ACHN (cell line): ENCODE measurements around the gene ASTN2.

Experiments
- DNase-seq: peaks from one replicate; pipeline ENCODE4 v3.0.0-alpha.2; 2015
- in situ Hi-C: cut with HindIII; loops from 2 replicates; pipeline ENCODE4 v1.10.0; 2017; ENCODE audit warnings: low sequenced_read_pairs, low pct_ligation_motif_present, low pct_unique_long_range_greater_than_20kb

ASTN2 gene

DNA sequence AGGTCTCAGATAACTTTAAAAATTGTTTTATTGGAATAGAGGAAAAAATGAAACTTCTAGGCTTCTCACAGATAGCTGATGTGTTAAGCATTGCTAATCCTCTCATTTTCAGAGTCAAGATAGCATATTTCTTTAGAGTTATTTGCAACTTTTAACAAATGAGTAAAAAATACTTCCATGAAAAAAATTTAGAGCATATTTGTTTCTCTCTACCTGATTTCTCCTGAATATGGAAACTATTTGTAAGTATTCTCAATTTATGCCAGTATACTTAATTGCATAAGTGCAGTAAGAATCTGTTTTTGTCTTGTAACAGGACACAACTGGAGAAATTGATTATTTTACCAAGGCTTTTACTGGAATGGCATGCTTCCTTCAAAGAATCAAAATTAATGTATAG, 731.3 kb downstream of the ASTN2 start:
- in situ Hi-C loops = no loop called here
- DNase-seq = no peak

DNA sequence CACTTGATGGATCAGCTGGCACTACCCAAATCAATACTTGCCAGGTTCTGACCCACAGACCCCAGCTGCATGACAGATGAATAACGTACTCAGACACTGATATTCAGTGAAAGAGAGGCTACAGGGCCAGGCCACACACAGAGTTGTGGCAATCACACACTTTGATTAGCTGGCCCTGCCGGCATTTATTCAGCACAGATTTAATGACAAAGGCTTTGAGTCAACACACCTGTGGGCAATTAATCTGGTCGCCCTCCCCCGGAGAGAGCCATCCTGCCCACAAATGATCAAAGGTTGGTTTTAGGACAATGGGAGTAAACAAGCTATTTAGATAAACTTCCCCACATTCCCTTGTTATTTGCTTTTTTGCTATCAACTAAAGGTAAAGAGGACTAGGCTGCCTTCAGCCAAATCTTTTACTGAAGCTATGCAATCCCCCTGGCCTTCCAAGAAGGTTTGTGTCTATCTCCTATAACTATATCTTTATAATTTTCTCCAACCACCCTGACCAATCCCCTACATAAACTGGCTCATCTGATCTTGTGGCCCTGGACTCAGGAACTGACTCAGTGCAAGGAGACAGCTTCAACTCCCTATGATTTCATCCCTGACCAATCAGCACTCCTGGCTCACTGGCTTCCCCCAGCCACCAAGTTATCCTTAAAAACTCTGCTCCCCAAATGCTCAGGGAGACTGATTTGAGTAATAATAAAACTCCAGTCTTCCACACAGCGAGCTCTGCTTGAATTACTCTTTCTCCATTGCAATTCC, 740.5 kb downstream of the ASTN2 start:
- DNase-seq = no peak
- in situ Hi-C loops = no loop called here

DNA sequence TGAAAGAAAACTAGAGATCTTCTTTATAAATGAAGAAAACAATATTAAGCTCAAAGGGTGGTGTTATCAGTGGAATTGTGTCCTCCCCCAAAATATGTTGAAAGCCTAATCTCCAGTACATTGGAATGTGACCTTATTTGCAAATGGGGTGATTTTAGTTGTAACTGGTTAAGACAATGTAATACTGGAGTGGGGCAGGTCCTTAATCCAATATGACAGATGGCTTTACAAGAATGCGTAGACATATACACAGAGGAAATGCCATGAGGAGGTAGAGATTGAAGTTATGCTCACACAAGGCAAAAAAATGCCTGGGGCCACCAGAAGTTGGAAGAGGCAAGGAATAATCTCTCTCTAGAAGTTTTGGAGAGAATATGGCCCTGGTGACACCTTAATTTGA, 741.5 kb downstream of the ASTN2 start:
- DNase-seq = no peak
- in situ Hi-C loops = no loop called here

DNA sequence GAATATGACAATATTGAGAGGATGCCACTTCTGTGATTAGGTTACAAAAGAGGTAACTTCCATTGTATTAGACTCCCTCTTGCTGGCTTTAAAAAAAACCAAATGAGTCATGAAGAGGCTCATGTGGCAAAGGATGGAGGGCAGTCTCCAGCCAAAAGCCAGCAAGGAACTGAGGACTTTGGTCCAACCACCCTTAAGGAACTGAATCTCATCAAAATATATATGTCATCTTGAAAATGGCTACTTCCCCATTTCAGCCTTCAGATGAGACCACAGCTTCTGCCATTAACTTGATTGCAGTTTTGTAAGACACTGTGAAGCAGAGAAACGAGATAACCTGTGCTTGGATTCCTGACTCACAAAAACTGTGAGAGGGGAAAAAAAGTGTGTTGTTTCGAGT, 743.3 kb downstream of the ASTN2 start:
- no peak for DNase-seq
- in situ Hi-C loops = no loop called here

DNA sequence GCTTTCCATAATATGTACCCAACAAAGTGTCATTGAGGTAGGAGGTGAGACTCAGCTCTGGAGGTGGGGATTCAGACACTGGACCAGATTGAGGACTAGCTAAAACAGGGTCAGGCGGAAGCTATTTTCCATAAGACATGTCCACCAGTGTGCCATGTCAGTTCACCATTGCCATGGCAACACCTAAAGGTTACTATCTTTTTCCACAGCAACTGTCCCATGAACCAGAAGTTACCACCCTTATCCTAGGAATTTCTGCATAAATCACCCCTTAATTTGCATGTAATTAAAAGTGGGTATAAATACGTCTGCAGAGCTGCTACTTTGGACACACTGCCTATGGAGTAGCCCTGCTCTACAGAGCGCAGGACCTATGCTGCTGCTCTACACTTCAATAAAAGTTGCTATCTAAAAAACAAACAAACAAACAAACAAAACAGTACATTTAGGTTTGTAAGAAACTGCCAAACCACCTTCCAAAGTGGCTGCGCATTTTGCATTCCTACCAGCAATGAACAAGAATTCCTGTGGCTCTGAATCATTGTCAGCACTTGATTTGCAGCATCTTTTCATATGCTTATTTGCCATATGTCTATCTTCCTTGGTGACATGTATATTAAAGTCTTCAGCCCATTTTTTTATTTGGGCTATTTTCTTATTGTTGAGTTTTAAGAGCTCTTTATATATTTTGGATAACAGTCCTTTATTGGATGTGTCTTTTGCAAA, 745.7 kb downstream of the ASTN2 start:
- no peak for DNase-seq
- in situ Hi-C loops = no loop called here

DNA sequence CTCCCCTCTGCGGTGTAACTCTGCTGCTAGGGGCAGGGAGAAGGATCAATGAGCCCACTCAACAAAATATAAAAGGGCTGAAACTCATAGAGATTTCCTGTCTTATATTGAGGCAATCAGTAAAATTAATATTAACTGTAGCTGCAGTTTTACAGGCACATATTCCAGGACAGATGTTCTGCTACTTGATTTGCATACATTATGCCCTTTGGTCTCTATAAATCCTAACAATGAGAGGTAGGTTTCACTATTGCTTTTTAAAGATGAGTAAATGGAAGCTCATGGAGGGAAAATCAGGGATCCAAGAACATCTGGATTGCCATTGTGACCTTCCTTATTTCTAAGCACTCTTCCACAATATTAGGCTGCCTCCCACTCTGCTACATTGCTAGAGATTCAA, 751.3 kb downstream of the ASTN2 start:
- DNase-seq = no peak
- in situ Hi-C loops = no loop called here

DNA sequence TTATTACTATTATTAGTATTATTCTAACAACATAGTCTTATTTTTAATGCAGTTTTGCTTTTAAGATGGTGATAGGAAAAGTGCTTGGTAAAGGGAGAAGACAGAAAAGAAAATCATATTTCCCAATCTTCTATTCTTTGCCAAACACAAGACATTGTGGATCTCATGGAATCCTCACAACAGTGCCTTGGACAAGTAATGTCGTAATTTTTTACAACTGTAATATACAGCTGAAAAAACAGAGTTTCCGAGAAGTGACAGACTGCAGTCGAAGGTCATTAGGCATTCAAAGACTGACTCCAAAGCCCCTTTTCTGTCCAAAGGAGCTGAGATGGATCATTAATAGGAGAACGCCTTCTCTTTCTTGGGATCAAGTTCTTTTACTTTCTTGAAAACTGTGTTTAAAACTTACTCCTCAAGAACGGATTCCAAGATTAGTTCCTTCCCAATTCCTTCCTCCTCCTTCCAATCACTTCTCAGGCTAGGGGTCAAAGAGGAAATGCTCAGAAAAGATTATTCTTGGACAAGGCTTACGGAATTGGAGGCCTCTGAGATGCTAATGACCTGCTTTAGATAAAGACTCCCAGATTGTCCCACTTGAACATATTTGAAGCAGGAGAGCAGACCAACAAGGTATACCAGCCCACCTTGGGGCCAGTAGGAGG, 752.1 kb downstream of the ASTN2 start:
- DNase-seq = no peak
- in situ Hi-C loops = no loop called here

DNA sequence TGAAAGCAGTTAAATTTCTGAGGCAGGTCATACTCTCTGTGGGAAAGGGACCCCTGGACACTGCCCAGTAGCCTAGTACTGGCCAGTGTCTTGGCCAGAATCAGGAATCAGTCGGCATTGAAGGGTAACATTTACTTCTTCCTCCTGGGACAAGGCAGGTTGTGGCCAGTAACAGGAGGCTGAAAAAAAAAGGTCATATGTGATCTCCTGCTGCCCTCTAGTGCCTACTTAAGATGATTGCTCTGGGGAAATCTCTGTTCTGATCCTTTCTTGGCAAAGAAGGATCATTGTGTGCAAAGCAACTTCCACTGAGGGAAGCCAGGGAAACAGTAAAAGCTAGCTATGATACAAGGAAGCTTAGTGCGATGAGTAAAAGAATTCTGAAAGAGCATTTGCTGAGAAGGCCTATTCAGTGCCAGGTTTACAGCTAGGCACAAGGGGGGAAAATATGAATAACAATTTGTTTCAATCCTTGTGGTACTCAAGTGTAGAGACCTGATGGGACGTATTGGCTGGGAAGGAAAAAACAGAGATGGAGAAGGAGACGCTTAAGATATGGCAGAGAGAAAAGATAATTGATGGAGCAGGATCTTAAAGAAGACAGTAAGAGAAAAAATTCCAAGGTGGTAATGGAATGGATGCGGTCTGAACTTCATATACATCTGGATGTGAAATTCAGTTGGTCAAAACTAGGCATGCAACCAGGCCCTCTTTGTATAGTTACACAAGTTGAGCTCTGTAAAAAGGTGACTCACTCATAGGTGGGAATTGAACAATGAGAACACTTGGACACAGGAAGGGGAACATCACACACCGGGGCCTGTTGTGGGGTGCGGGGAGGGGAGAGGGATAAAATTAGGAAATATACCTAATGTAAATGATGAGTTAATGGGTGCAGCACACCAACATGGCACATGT, 753.6 kb downstream of the ASTN2 start:
- in situ Hi-C loops = no loop called here
- DNase-seq = peak; percentile 70

DNA sequence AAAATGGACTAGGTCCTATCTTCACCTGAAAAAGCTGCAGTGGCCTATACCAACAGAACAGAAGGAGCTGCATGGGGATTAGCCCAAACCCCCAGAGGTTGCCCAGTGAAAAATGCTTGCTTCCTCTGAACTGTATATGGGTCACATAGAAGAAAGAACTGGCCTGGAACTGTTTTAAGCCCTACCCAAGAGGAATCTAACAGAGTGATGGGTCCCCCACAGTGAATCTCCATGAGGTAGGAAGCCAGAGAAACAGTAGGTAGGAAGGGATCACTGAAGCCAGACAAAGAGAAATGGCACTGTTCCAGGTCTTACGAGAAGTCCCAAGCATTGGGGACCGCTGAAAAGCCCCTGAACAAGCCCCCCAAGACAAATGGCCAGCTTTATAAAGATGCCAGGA, 756.6 kb downstream of the ASTN2 start:
- in situ Hi-C loops = no loop called here
- DNase-seq = no peak

DNA sequence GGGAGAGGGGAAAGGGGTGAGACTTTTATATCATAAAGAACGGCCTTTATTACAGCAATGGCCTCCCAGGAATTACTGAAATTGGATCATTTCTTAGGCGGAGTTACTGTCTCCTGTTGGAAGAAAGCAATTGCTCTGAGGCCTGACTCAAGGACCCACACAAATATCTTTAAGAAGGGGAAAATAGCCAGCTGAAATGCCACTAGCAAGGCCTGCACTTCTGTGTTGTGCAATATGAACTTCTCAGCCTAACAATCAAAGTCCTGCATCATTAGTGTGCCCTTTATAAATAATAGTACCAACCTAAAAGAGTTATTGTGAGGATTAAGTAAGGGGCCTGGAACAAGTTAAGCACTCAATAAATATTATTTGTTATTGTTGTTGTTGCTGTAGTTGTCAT, 757.9 kb downstream of the ASTN2 start:
- DNase-seq = no peak
- in situ Hi-C loops = no loop called here

DNA sequence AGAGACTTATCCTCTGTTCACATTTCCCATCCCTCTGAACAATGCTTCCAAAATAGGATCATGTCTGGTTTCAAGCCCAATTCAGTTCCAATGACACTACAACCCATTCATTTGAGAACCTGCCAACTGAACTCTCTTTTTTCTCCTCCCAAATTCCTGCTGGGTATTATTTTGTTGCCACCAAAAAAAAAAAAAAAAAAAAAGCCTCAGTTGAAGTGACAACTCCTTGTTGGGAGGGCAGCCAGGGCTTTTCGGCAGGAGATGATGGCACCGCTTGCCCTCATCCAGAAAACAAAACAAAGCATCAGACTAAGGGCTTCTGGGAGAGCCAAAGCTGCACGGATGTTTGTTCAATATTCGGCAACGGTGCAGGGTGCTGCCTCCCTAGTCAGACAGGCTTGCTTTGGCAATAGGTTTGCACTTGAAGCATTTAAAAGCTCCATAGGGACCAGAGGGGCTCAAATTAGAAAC, 758.3 kb downstream of the ASTN2 start:
- in situ Hi-C loops = no loop called here
- DNase-seq = no peak

DNA sequence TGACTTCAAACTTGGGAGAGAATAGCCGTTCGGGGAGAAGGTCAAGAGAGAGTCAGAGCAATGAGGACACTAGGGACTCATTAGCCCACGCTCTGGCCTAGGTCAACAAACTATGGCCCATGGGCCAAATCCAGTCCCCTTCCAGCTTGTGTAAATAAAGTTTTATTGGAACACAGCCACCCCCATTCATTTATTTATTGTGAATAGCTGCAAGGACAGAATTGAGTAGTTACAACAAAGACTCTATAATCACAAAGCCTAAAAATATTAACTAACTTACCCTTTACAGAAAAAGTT, 760.9 kb downstream of the ASTN2 start:
- in situ Hi-C loops = no loop called here
- no peak for DNase-seq

DNA sequence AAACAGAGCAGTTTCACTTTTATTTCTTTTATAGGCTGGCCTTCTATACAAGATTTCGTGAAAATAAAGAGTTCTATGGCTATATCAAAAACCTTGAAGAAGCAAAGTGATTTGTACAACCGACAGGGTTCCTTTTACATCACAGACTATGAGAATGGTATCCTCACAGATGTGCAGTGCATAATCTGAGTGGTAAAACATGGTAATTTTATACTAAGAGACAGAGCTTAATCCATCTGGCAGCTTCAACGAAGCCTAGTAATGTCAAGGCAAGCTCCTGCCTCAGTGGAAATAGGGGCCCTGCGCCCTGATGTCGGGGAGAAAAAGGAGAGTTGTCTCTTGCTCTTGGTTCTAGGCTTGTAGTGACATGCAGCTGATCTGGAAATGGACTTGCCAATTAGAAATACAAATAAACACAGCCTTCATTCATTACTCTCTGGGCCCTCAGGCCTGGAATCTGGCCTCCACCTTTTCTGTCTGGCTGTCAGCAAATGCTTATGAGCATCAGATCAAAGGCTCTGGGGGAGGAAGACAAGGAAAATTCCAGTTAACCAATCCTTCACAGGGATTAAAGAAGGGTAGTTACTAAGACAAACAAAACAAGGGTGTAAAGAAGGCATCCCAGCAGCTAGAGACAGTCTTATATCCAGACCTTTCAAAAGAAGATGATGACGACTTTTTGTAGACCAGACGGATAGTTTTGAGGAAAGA, 761.4 kb downstream of the ASTN2 start:
- no peak for DNase-seq
- in situ Hi-C loops = no loop called here

DNA sequence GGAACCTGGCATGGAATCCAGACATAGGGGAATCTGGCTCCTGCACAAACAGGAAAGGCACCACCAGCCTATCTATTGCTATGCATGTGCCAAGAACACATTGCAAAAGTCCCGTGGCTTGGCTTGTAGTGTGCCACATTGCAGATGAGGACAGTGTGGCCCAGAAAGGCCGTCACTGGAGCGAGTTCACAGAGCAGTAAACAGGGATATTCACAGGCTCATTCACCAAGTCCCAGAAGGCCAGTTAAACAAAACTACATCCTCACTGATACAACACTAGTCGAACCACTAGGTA, 767.4 kb downstream of the ASTN2 start:
- no peak for DNase-seq
- in situ Hi-C loops = no loop called here

DNA sequence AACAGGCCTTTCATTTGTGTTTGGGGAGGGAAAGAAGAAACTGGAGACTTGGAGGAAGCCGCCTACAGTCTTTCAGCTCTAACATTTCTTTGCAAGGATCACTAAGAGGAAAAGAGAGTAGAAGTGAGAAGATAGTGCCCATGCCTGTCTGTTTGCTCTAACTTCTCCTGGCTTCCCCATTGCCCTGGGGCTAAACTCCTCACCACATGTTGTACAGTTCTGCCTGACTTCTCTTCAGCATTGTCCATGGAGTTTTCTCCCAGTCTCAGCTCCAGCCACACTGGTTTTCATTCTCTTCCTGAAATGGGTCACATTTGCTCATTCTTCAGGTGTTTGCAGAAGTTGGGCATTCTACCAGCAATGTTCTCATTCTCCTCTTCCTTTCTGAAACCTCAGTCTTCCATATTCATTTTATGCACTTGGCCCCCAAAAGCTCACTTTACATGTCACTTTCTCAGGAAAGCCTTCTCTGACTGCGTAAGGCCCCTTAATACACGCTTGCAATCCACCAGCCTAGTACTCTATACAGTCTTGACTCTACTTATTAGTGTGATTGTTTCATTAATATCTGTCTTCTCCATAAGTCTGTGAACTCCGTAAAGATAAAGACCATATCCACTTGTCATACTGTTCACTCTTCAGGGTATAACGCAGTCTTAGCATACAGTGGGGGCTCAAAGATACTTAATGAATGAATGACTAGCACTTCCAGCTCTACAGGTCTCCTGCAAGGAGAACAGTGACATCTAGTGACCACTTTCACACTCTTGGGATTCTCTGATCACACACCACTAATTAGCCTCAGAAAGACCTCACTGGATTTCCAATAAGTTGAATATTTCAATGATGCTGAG, 768.0 kb downstream of the ASTN2 start:
- in situ Hi-C loops = no loop called here
- DNase-seq = peak; percentile 39

DNA sequence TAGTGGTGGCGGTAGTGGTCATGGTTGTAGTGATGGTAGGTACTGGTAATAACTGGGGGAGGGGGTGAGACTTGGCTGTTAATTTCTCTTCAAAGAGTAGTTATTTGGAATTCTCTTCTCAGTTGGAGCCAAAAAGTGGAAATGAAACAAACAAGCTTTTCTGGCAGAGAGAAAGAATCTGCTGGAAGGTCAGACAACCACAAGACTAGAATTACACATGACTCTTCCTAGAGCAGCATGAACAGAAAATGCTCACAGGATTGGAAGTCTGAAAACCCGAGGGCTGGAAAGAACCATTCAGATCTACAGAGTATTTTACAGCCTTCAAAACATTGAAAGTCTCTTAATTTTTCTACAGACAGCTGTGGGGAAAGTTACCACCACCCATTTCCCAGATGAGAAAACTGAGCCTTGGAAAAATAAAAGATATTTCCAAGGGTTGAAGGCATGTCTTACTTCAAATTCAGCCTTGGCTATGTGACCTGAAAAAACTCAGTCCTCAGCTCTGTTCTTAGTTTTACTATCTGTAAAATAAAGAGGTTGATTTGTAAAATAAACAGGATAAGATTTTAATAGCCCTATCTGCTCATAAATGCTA, 770.7 kb downstream of the ASTN2 start:
- no peak for DNase-seq
- in situ Hi-C loops = no loop called here

DNA sequence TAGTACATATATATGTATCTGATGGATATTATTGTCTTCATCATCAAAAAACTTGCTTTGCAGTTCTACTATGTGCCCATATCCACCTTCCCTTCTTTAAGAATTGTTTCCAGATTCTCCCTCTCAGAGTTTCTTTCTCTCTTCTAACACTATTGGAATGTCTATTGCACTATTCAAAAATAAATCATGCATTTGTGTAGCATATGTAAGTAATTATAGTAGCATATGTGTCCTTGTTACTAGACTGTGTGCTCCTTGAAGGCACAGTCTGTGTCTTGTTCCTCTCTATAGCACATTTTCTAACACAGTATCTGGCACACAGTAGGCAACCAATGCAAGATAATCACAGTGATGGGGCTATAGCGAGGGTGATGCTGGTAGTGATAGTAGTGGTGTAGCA, 771.2 kb downstream of the ASTN2 start:
- in situ Hi-C loops = no loop called here
- no peak for DNase-seq
